ENCODE results near the gene HBM. TPM values are rescaled to one million over a fixed set of nuclear protein-coding genes. Genes with fewer than 3 reads are reported as not detected.
A peak's percentile ranks its signal among the peaks of the same experiment; 100 is the strongest.
"Not testable (repeated sequence)": the region's sequence is repeated elsewhere in the genome, so short reads cannot be mapped to it uniquely, and the experiment has no call there.

Gene HBM
- total RNA-seq, 1 experiment from 2014 or later: not detected

GRCh38 chr16:154217-155030 lies 11.4 kb upstream of the HBM start:
- CTCF ChIA-PET: no interaction called here
- DNase-seq: no peak
- H3K27ac Mint-ChIP-seq (ENCODE audit: unreplicated experiment): peak overlapping the region; percentile 12
- H3K4me1 Mint-ChIP-seq (ENCODE audit: low read depth, unreplicated experiment): no peaks in the 10 kb centered on the region
- TF ChIP-seq CTCF (IDR thresholded peaks at IDR 0.05; ENCODE audit: unreplicated experiment): no peak
- no TSS peak for BruUV-seq (replicated peaks)
- intact Hi-C loops (cut with micrococcal nuclease; ENCODE audit: unreplicated experiment): no loop called here
- H3K4me3 Mint-ChIP-seq (ENCODE audit: low read depth, unreplicated experiment): peak overlapping the region; percentile 72
- peaks cover 73% of the 10 kb centered on the region for H3K27me3 Mint-ChIP-seq (ENCODE audit: unreplicated experiment)
- H3K9me3 Mint-ChIP-seq (ENCODE audit: low read depth, unreplicated experiment): no peaks in the 10 kb centered on the region
- peaks cover 9% of the 10 kb centered on the region for H3K36me3 Mint-ChIP-seq (ENCODE audit: insufficient read depth, unreplicated experiment)

- no TSS peak for BruUV-seq (replicated peaks)
- CTCF ChIA-PET: no interaction called here
- no peaks in the 10 kb centered on the region for H3K4me1 Mint-ChIP-seq (ENCODE audit: low read depth, unreplicated experiment)
- no peaks in the 10 kb centered on the region for H3K9me3 Mint-ChIP-seq (ENCODE audit: low read depth, unreplicated experiment)
- intact Hi-C loops (cut with micrococcal nuclease; ENCODE audit: unreplicated experiment): no loop called here
- peak overlapping the region; percentile 72 for H3K4me3 Mint-ChIP-seq (ENCODE audit: low read depth, unreplicated experiment)
- peaks cover 9% of the 10 kb centered on the region for H3K36me3 Mint-ChIP-seq (ENCODE audit: insufficient read depth, unreplicated experiment)
- peaks cover 73% of the 10 kb centered on the region for H3K27me3 Mint-ChIP-seq (ENCODE audit: unreplicated experiment)
- DNase-seq: no peak
- peak overlapping the region; percentile 12 for H3K27ac Mint-ChIP-seq (ENCODE audit: unreplicated experiment)
- no peak for TF ChIP-seq CTCF (IDR thresholded peaks at IDR 0.05; ENCODE audit: unreplicated experiment)
Measured at GRCh38 chr16:155031-155398, 10.8 kb upstream of the HBM start.

- Mint-ChIP-seq H3K36me3 (ENCODE audit: insufficient read depth, unreplicated experiment) (peaks cover 7% of the 10 kb centered on the region), H3K4me3 (ENCODE audit: low read depth, unreplicated experiment) (no peak overlapping the region), H3K27me3 (ENCODE audit: unreplicated experiment) (peaks cover 69% of the 10 kb centered on the region), H3K9me3 (ENCODE audit: low read depth, unreplicated experiment) (no peaks in the 10 kb centered on the region), H3K27ac (ENCODE audit: unreplicated experiment) (no peak overlapping the region), H3K4me1 (ENCODE audit: low read depth, unreplicated experiment) (no peaks in the 10 kb centered on the region)
- no peak for TF ChIP-seq CTCF (IDR thresholded peaks at IDR 0.05; ENCODE audit: unreplicated experiment)
- intact Hi-C loops (cut with micrococcal nuclease; ENCODE audit: unreplicated experiment): no loop called here
- no TSS peak for BruUV-seq (replicated peaks)
- CTCF ChIA-PET: interaction anchor here (0.8 to 1.0 kb wide), 2 partner anchors 9 to 1570 kb away, joined by 3 read pairs; no protein-coding TSS in a partner anchor
- no peak for DNase-seq
Measured at GRCh38 chr16:159136-159849, 6.5 kb upstream of the HBM start.

- DNase-seq; H3K9me3 Mint-ChIP-seq (ENCODE audit: low read depth, unreplicated experiment); H3K4me1 Mint-ChIP-seq (ENCODE audit: low read depth, unreplicated experiment); H3K27ac Mint-ChIP-seq (ENCODE audit: unreplicated experiment); BruUV-seq (replicated peaks); intact Hi-C loops (cut with micrococcal nuclease; ENCODE audit: unreplicated experiment); H3K36me3 Mint-ChIP-seq (ENCODE audit: insufficient read depth, unreplicated experiment); H3K4me3 Mint-ChIP-seq (ENCODE audit: low read depth, unreplicated experiment): not testable (repeated sequence)
- H3K27me3 Mint-ChIP-seq (ENCODE audit: unreplicated experiment): peaks cover 61% of the 10 kb centered on the region
- CTCF ChIA-PET: interaction anchor here (1.0 kb wide), 1 partner anchor 8 kb away, joined by 3 read pairs; no protein-coding TSS in a partner anchor
Measured at GRCh38 chr16:160242-160641, 5.5 kb upstream of the HBM start.
